Left cardiac atrium (tissue), 4 donors: ENCODE data around the gene TMEM150B. TPM values are rescaled to one million over a fixed set of nuclear protein-coding genes. Genes with fewer than 3 reads are reported as not detected.

Experiments
- ATAC-seq, 2 donors: fragments of 200-7000 bp; cut with Tn5 transposase; one replicate each; pipeline ENCODE4 v1.9.1; 2020; ENCODE audit warnings: mild to moderate bottlenecking in 2 of 2, moderate library complexity in 2 of 2
- DNase-seq: peaks from one replicate; pipeline ENCODE4 v3.0.0-alpha.2; 2020
- intact Hi-C, 2 donors: fragments of 100-400 bp; cut with DNase I; formaldehyde crosslinking; loops; one replicate each; pipeline versions ENCODE4 v1.14.1 to v1.15.1; 2022 to 2023
- total RNA-seq, 2 donors: library from RNA; stranded (reverse); fragmentation: NEBNext Ultra II Directional; extraction: Animal tissue kit (Norgen Biotek cat#: 25700); gene quantifications; one replicate each; pipeline ENCODE4 v1.2.1, GENCODE V29; 2021
- donor health status: DM: no; HTN: yes; CAD: no.
- donor health status: DM: no; HTN: yes; CAD: no; lungs with severe emphysema.
- donor health status: DM: yes; HTN: yes; CAD: no.
- donor health status: Dilated cardiomyopathy.

The TMEM150B gene
- total RNA-seq, 2 donors from 2014 or later: 3.1 to 3.6 TPM

DNA sequence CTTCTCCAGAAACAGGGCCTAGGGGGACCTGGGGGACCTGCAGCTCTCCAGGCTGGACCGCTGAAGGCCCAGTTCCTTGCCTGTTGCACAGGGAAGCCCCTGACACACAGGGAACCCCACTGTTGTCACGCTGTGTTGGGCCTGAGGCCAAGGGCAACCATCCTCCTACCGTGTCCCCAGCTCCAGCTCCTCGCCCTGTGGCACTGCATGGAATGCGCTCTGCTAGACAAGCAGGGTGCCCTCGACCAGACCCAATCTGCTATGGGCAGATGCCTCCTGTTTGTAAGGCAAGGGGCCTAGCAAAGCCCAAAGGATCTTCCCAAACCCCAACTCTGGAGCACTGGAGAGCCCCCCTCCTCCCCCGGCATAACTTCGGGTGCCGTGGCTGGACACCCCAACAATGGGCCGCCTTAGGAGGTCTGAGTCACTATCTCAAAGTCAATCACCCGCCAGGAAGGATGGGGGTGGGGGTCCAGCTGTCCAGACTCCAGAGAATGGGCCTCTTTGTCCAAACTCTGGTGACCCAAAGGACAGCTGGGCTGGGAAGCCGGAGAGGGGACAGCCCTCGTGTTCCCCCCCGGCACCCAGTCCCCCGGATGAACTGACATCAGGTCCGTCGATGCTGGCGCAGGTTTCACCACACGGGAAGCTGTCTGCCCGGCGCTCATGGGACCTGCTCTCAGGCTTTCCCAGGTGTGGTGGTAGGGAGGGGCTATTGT is 37.6 kb downstream of the TMEM150B start:
- ATAC-seq (peak in 1 of 2 donors; percentile 8), DNase-seq (no peak)
- intact Hi-C loops: no loop called here

DNA sequence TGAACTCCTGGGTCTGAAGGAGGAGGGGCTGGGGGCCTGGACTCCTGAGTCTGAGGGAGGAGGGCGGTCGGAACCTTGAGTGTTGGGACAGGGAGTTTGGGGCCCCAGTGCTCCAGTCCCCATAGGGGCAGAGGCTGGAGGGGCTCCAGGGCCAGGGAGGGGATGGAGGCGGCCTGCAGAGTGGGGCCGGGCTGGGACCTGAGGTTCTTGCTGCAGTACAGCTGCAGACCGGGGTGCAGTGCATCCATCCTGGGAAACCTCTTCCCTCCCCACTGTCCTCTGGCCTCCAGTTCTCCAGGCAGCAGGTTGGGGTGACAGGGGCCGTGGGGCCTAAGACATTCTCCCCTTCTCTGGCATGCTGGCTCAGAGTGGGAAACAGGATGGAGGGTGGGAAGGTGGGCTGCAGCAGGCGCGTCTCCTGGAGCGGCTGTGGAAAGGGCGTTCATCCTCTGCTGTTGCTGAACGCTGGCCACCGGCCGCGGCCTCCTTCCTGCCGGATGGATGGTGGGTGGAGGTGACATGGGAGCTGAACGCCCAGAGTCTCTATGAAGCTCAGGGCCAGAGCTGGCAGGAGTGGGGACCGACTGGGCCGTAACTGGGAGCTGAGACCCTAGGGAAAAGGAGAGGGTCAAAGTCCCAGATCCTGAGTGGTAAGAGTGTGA is 39.8 kb downstream of the TMEM150B start:
- ATAC-seq: no peak
- no peak for DNase-seq
- intact Hi-C loops: no loop called here

DNA sequence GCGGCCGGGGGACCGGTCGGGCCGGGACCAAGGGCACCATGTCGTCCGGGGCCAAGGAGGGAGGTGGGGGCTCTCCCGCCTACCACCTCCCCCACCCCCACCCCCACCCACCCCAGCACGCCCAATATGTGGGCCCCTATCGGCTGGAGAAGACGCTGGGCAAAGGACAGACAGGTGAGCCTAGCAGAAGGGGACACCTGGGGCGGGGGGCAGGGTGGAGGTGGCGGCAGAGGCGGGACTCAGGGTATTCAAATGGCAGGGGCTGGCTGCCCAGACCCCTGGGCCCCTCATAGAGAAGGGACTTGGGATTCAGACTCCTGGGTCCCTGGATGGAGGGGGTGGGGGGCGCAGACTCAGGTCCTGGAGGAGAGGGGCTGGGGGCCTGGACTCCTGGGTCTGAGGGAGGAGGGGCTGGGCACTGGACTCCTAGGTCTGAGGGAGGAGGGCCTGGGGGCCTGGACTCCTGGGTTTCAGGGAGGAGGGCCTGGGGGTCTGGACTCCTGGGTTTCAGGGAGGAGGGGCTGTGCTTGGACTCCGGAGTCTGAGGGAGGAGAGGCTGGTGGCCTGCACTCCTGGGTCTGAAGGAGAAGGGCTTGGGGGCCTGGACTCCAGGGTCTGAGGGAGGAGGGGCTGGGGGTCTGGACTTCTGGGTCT is 40.6 kb downstream of the TMEM150B start:
- ATAC-seq (no peak), DNase-seq (no peak)
- intact Hi-C loops: no loop called here

DNA sequence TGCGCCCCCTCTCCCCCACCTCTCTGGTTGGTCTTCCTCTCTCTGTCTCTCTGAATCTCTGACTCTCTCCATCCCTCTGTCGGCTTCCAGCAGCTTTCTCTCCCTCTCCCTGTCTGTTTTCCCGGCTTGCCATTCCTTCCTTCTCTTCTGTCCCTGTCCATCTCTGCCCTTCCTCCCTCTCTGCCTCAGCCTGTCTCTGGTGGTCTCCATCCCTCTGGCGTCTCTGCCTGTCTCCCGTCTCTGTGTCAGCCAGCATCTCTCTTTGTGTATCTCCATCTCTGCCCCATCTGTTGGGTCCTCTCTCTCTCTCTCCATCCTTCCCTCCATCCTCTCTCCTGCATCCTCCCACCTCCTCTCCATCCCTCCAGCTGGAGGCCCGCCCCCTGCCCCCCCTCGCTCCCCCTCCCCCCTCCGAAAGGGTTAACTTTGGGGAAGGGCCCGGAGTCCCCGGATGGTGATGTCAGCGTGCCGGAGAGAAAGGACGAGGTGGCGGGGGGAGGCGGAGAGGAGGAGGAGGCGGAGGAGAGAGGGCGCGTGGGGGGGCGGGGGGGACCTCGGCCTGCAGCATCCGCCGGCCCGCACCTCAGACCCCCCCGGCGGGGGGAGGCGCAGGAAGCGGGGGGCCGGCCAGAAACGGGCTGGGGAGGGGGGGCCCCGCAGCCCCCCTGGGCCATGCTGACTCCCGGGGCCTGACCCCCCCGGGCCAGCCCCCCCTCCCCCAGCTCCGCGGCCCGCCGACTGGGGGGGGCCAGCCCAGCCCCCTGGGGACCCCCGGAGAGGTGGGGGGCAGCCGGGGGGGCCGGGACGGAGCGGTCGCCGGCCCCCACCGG is 41.4 kb downstream of the TMEM150B start, which contains the start of gene BRSK1:
BRSK1 (plus strand) TSS at position 450 of the 830 bp plus-strand sequence. CDS start 446 bp downstream, outside the sequence.
- intact Hi-C loops: no loop called here
- ATAC-seq (peak in 1 of 2 donors; percentile 18), DNase-seq (peak; percentile 65)

DNA sequence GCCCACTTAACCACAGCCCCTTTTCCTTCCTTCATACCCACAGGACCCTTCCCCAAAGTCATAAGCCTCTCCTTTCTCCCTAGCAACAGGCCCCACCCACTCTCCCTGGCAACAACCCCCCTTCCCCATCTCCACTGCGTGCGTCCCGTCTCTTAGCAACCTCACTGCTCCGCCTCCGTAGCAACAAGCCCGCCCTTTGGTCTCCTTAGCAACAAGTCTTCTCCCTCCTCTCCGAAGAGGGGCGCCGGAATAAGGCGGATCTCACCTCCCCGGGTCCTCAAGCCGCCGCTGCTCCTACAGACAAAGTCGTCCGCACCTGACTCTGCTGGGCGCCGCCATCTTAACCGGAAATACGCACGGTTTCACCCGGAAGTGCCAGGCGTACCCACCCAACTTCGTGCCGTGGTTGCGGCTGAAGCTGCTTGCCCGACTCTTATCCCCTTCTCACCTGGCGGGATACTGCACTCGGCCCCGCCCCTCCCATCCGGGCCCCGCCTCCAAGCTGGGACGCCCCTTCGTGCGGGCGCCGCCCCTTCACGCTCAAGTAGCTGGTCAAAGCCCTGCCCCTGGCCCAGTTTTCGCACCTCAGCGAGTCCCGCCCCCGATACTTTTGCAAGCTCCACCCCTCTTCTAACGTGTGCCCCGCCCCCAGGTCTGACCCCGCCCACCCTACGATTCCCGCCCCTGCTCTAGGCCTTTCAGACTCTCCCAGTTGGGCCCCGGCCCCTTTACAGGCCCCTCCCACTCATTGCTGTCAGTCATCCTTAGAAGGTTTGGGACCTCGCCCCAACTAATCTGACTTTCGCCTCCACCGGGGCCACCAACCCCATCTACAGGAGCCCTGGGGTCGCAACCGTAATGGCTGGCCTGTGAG is 45.1 kb downstream of the TMEM150B start, which contains the start of gene HSPBP1:
HSPBP1 (minus strand) TSS at position 341 of the 874 bp plus-strand sequence. CDS start 502 bp downstream, outside the sequence.
- intact Hi-C loops: no loop called here
- ATAC-seq: peak; percentile 94 to 95
- peak; percentile 93 for DNase-seq

DNA sequence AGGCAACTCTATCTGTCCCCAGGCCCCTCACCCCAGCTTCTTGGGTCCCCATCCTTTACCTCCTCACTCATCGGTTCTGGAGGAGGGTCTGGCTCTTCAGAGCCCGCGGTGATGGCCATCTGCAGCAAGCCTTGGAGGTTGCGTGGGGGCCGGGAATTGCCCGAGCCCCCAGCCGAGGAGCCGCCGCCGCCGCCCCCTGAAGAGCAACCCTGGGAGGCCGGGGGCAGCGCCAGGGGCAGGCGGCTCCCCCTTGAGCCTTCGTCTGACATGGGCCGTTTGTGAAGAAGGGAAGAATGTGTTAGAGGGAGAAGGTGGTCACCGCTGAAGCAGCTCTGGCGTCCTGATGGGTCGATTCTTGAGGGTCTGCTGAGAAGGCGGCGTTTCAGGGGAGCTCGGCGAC is 45.8 kb downstream of the TMEM150B start:
- no peak for ATAC-seq
- intact Hi-C loops: no loop called here
- no peak for DNase-seq

DNA sequence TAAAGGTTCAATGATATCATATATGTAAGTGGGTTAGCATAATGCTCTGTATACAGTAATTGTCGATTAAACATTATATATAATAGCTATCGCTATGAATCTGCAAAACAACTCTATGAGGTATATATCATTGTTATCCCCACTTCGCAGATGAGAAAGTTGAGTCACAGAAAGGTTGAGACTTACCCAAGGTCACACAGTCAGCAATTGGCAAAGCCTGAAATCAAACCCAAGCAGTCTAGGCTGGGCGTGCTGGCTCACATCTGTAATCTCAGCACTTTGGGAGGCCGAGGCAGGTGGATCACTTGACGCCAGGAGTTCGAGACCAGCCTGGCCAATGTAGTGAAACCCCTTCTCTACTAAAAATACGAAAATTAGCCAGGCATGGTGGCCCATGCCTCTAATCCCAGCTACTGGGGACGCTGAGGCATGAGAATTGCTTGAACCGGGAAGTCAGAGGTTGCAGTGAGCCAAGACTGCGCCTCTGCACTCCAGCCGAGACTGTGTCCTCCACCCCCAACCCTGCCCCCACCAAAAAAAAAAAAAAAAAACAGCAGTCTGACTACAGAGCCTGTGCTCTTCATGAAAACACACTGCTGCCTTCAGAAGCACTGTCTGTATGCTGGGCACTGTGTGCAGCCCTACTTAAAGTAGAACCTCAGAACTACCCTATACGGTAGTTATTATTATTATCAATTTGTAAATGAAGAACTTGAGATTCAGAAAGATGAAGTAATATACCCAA is 46.6 kb downstream of the TMEM150B start:
- DNase-seq (no peak), ATAC-seq (no peak)
- intact Hi-C loops: no loop called here

DNA sequence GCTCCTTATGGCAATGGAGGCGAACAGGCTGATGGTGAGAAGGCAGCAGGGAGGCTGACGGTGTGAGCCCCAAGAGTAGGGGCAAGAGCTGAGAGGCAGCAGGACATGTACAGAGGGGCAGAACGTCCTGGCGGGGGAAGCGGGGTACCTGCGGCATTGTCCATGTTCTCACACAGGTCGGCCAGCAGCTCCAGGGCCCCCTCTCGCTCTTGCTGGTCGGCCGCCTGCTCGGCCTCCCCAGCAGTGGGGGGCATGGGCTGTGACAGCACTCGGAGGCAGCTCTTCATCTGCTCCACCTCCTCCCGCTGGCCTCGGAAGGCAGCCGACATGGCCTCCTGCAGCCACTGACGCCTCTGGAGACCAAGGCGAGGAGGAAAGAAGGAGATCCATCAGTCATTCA is 47.6 kb downstream of the TMEM150B start:
- ATAC-seq (no peak), DNase-seq (no peak)
- intact Hi-C loops: no loop called here

DNA sequence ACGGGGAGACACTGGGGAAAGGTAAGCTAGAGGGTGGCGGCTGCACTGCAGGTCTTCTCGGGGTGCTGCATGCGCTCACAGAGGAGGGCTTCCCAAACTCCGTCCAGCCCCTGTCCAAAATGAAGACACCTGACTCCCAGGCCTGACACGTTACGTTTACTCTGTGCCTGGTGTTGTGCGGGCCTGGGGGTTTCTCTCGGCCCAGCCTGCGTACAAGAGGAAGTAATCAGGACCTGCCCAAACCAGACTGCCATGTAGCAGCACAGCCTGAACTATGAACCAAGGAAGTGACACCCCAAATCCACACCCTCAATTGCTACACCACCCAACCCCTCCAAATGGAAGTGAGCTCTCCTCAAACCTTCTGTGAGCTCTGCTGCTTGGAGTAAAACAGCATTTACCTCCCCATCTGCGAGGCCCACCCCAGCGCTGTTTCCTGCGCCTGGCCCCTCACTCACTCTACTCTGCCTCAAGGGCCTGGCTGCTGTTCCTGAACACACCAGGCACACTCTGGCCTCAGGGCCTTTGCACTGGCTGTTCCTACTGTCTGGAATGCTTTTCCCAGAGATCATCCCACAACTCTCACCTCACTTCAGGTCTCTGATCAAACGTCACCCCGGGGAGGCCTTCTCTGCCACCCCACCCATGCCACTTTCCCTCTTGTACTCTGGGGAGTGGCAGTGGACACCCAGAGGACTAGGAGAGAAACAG is 48.3 kb downstream of the TMEM150B start:
- DNase-seq (no peak), ATAC-seq (no peak)
- intact Hi-C loops: no loop called here

DNA sequence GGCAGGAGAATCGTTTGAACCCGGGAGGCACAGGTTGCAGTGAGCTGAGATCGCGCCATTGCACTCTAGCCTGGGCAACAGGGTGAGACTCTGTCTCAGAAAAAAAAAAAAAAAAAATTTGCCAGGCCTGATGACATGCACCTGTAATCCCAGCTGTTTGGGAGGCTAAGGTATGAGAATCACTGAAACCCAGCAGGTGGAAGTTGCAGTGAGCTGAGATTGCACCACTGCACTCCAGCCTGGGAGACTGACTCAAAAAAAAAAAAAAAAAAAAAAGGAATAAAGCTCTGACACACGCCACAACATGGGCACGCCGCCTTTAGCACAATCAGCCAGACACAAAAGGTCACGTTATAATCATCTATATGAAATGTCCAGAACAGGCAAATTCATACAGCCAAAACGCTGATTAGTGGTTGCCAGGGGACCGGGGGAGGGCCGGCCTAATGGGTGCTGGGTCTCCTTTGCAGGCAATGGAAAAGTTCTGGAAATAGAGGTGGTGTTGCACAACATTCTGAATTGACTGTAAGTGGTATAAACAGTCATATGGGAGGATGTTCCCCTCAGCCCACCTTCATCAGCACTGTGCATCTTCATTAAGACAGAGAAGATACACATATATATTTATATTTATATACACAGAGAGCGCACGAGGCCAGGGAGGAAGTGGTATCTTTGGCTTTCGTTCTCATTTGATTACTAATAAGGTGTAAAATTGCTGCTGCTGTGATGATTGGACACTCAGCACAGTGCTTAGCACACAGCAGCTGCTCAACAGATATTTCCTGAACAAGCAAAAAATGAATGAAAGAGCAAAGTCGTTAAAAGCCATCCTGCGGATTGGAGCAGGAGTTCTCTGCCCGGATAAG is 49.1 kb downstream of the TMEM150B start:
- DNase-seq (no peak), ATAC-seq (no peak)
- intact Hi-C loops: no loop called here

DNA sequence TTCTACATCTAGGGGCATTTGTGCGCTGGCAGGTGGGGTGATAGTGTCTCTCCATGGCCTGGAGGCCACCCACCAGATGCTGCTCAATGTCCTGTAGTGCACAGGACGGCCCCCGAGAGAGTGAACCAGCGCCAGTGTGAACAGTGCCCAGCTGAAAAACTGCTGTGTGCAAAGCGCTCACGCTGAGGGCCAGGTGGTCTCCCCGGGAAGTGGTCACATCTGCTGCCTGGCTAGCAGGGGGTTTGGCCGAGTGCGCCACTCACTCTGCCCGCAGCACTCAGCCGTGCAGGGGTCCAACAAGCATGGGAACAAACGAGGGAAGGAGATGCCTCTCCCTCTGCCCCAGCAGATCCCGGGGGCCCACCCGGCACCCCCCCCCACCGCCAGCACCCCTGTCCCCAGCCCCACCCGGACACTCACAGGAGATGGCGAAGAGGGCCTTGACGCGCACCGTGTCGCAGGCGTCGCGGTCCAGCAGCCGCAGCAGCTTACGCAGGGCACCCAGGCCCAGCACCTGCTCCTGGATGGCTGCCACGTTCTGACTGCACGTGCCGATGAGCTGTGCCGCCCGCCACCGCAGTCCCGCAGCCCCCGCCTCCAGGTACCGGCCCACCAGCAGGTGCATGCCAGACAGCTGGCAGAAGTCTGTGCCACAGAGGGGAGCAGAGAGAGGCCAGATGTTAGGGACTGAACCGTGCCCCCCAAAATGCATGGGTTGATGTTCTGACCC is 51.0 kb downstream of the TMEM150B start:
- no peak for ATAC-seq
- DNase-seq: no peak
- intact Hi-C loops: no loop called here

DNA sequence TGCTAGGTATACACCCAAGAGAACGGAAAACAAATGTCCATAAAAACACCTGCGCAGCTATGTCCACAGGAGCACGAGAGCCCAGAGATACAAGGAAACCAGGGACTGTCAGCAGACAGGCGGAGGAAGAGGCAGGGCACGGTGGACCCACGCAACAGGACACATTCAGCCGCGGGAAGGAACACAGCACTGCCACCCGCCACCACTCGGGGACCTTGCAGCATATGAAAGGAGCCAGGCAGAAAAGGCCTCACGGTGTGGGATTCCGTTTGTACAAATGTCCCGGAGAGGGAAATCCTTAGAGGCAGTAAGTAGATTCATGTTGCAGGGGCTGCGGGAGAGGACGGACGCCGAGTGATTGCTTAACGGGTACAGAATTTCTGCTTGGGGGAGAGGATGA is 53.0 kb downstream of the TMEM150B start:
- intact Hi-C loops: no loop called here
- DNase-seq (no peak), ATAC-seq (no peak)

DNA sequence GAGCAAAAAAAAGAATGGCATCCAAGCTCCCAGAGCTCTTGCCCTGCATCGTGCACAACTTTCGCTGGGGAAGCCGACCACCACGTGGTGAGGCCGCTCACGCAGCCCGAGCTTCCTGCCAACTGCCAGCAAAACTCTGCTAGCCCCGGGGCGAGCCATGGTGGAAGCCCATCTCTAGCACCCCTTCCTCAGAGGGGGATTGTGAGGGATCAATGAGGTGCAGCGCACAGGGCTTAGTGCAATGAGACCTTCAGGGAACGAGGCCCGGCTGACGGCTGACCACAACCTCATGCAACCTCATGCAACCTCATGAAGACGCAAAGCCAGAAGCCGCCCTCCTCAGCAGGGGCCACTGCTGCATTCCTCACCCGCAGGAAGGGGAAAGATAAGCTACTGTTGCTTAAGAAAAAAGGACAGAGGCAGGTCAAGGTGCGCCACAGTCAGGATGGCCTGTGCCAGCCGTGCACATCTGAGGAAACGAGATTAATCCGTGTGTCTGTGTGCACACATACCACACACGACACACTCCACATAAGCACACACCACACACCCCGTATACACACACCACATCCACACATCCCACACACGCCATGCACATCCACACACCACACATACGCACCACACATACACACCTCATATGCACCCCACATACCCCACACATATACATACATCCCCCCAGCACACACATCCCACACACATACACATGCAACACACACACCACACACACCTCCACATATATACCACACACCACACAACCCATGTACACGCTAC is 54.8 kb downstream of the TMEM150B start:
- intact Hi-C loops: no loop called here

DNA sequence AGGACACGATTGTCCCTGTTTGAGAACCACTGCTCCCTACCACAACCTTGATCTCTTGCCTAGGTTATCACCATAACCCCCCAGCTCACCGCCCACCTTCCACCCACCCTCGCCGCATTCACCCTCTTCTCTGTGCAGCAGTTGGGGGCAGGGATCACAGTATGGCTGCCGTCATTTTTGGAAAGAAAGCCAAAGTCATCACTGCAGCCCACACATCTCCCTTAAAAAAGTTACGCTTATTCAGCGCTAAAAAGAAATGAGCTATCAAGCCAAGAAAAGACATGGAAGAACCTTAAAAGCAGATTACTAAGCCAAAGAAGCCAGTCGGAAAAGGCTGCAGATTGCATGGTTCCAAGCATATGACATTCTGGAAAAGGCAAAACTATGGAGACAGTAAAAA is 55.8 kb downstream of the TMEM150B start:
- ATAC-seq (no peak), DNase-seq (no peak)
- intact Hi-C loops: loop anchor here in 1 of 2 donors (10.0 kb wide), 1 partner anchor 54 kb away; no protein-coding TSS in a partner anchor

More for the DNA sequence above, 54.8 kb downstream of the TMEM150B start:
- DNase-seq (no peak), ATAC-seq (no peak)

DNA sequence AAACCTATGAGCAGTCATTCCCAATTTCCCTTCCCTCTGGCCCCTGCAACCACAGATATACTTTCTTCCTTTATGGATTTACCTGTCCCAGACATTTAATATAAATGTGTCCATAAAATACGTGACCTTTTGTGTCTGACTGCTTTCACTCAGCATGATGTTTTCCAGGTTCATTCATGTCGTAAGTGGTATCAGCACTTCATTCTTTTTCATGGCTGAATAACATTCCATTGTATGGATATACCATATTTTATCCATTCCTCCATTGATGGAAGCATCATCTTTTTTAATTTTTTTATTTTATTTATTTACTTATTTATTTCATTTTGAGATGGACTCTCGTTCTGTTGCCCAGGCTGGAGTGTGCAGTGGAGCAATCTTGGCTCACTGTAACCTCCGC is 58.3 kb downstream of the TMEM150B start:
- intact Hi-C loops: loop anchor here in 1 of 2 donors (10.0 kb wide), 1 partner anchor 52 kb away; no protein-coding TSS in a partner anchor
- DNase-seq (no peak), ATAC-seq (no peak)
